Fibroblast of lung (primary cell): ENCODE data around the gene ITM2B. TPM values are rescaled to one million over a fixed set of nuclear protein-coding genes. Genes with fewer than 3 reads are reported as not detected.

Source experiments
- DNase-seq, 2 donors: peaks; one replicate each; pipeline versions ENCODE4 v3.0.0 to v3.0.0-alpha.2; 2010; ENCODE audit warnings: low read depth in 2 of 2
- H2AFZ ChIP-seq: 2 replicates; pipeline ENCODE4 v1.5.1; 2012; ENCODE audit warnings: low read length, control low read depth, inconsistent platforms
- H3K27ac ChIP-seq: 2 replicates; pipeline ENCODE4 v1.5.1; 2011; ENCODE audit warnings: low read length, control low read depth; ENCODE audit not compliant: insufficient read depth
- H3K27me3 ChIP-seq: 2 replicates; pipeline ENCODE4 v1.5.1; 2011; ENCODE audit warnings: mild to moderate bottlenecking, low read length; ENCODE audit not compliant: control insufficient read depth, insufficient read depth
- H3K36me3 ChIP-seq: 2 replicates; pipeline ENCODE4 v1.5.1; 2011; ENCODE audit warnings: low read length; ENCODE audit not compliant: control insufficient read depth, insufficient read depth
- H3K4me1 ChIP-seq: 2 replicates; pipeline ENCODE4 v1.5.1; 2011; ENCODE audit warnings: low read length; ENCODE audit not compliant: control insufficient read depth, insufficient read depth; ENCODE audit errors: extremely low read depth
- H3K4me2 ChIP-seq: 2 replicates; pipeline ENCODE4 v1.5.1; 2011; ENCODE audit warnings: low read length, control low read depth; ENCODE audit not compliant: insufficient read depth; ENCODE audit errors: extremely low read depth
- H3K4me3 ChIP-seq, 4 experiments: fragments of 200-600 bp in 1 of 4; sonication (generic) in 1 of 4; replicated peaks in 1 of 4; 2 replicates each; pipeline ENCODE4 v1.5.1; 2011 to 2016; ENCODE audit warnings: low read length in 4 of 4, low read depth in 3 of 4, mild to moderate bottlenecking in 3 of 4, control low read depth in 2 of 4, inconsistent platforms in 1 of 4, mixed read lengths in 1 of 4; ENCODE audit not compliant: insufficient read depth in 1 of 4; ENCODE audit errors: control extremely low read depth in 1 of 4
- H3K79me2 ChIP-seq: 2 replicates; pipeline ENCODE4 v1.5.1; 2012; ENCODE audit warnings: mild to moderate bottlenecking, low read length, inconsistent platforms; ENCODE audit not compliant: control insufficient read depth, insufficient read depth
- H3K9ac ChIP-seq: 2 replicates; pipeline ENCODE4 v1.5.1; 2011; ENCODE audit warnings: mild to moderate bottlenecking, low read length, control low read depth; ENCODE audit not compliant: insufficient read depth
- H3K9me3 ChIP-seq: 2 replicates; pipeline ENCODE4 v1.5.1; 2012; ENCODE audit warnings: low read depth, low read length; ENCODE audit not compliant: control insufficient read depth, insufficient read depth
- H4K20me1 ChIP-seq: 2 replicates; pipeline ENCODE4 v1.5.1; 2011; ENCODE audit warnings: low read length; ENCODE audit not compliant: control insufficient read depth, insufficient read depth; ENCODE audit errors: extremely low read depth
- EZH2 ChIP-seq: IDR thresholded peaks from 2 replicates; pipeline ENCODE4 v1.5.1; 2012; ENCODE audit warnings: low read length, control low read depth, mild to moderate bottlenecking; ENCODE audit errors: missing control alignments
- polyA minus RNA-seq: library from RNA; depleted of rRNA, polyadenylated mRNA; stranded (reverse); fragments of >200 nt; gene quantifications from 2 replicates; pipeline ENCODE4 v1.2.3, GENCODE V29; 2011; ENCODE audit warnings: low replicate concordance
- polyA plus RNA-seq, 2 donors: library from polyadenylated mRNA; depleted of rRNA in 1 of 2; stranded (reverse) in 1 of 2; unstranded in 1 of 2; fragments of >200 nt; gene quantifications; 2 replicates each; pipeline ENCODE4 v1.2.1, GENCODE V29; 2011 to 2012; ENCODE audit warnings: missing spikeins in 1 of 2
- total RNA-seq: library from RNA; depleted of rRNA; stranded (reverse); fragments of >200 nt; gene quantifications from 2 replicates; pipeline ENCODE4 v1.2.1, GENCODE V29; 2014
- TF ChIP-seq, protein P1 (sequence below), 2 donors: IDR thresholded peaks in 1 of 2; conservative IDR thresholded peaks in 1 of 2; 1 replicate in 1 of 2; 2 replicates in 1 of 2; pipeline ENCODE4 v1.5.1; 2011 to 2012; ENCODE audit warnings: low read length in 2 of 2, control low read depth in 1 of 2, inconsistent platforms in 1 of 2, low read depth in 1 of 2, mild to moderate bottlenecking in 1 of 2

ITM2B gene
- total RNA-seq (79.4 and 117 TPM in 2 replicates), polyA plus RNA-seq (336 and 645 TPM in 2 replicates), polyA minus RNA-seq (25.6 and 26.0 TPM in 2 replicates)
- 209 and 370 TPM in 2 replicates for polyA plus RNA-seq (2012)

DNA sequence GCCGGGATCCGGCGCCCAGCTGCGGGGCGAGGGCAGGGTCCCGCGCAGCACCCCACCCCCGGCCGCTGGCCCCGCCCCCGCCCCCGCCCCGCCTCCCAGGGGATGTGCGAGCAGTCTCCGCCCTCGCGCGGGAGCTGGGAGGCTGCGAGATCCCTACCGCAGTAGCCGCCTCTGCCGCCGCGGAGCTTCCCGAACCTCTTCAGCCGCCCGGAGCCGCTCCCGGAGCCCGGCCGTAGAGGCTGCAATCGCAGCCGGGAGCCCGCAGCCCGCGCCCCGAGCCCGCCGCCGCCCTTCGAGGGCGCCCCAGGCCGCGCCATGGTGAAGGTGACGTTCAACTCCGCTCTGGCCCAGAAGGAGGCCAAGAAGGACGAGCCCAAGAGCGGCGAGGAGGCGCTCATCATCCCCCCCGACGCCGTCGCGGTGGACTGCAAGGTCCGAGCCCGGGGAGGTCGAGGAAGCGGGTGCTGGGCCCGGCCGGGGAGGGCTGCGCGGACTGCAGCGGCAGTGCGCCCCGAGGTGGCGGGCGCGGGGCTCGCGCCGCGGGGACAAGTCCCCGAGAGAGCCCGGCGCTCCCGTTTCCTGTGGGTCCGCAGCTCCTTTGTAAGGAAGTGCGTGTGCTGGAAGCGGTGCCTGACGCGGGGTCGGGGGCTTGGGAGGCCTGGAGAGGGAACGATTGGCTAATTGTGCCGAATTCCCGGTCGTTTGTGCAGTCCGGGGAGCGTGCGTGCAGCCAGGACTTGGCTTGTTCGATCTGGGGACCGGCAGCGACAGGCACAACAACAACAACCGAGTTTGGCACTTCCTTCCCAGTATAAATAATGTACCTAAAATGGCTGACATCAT is at the start of gene ITM2B:
Gene ITM2B, plus strand, starts transcription at position 161 of the 843 bp plus-strand sequence. Its CDS starts 155 bp downstream, at position 316.
- Histone ChIP-seq H3K79me2 (peaks cover 43% of the 10 kb centered on the region), H3K9me3 (no peaks in the 10 kb centered on the region), H3K4me3 (peak within 1 kb of the TSS; percentile 73 to 98 (median 96)), H2AFZ (peak within 1 kb of the TSS; percentile 84), H4K20me1 (no peaks in the 10 kb centered on the region), H3K4me2 (peak within 1 kb of the TSS; percentile 86), H3K27me3 (no peaks in the 10 kb centered on the region), H3K4me1 (peaks cover 3% of the 10 kb centered on the region), H3K9ac (peak within 1 kb of the TSS; percentile 93), H3K36me3 (no peaks in the 10 kb centered on the region), H3K27ac (peak within 1 kb of the TSS; percentile 93)
- peak; percentile 69 to 72 for DNase-seq
- TF ChIP-seq, protein P1, sequence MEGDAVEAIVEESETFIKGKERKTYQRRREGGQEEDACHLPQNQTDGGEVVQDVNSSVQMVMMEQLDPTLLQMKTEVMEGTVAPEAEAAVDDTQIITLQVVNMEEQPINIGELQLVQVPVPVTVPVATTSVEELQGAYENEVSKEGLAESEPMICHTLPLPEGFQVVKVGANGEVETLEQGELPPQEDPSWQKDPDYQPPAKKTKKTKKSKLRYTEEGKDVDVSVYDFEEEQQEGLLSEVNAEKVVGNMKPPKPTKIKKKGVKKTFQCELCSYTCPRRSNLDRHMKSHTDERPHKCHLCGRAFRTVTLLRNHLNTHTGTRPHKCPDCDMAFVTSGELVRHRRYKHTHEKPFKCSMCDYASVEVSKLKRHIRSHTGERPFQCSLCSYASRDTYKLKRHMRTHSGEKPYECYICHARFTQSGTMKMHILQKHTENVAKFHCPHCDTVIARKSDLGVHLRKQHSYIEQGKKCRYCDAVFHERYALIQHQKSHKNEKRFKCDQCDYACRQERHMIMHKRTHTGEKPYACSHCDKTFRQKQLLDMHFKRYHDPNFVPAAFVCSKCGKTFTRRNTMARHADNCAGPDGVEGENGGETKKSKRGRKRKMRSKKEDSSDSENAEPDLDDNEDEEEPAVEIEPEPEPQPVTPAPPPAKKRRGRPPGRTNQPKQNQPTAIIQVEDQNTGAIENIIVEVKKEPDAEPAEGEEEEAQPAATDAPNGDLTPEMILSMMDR (conservative IDR thresholded peaks at IDR 0.05 in 1 of 2, IDR thresholded peaks at IDR 0.05 in 1 of 2; ENCODE audit: low read depth in 1 of 2, low read length in 2 of 2): peak; percentile 15 to 45
- TF ChIP-seq EZH2: no peak

DNA sequence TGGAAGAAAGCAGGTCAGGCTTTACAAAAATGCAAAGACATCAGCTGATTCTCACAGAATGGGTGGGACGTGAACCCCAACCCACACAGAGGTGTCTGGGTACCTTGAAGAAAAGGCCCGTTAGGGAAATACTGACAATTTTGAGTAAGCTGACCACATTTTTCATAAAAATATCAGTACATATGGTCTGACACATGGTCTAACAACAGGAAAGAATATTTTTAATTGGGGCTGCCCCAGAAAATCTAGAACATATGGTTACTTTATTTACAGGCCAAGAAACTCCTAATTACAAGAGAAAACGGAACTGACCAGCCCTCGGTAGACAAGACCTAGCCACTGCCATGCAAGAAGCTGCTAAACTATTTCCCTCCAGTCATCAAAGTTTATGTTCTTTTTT is 48.7 kb upstream of the ITM2B start:
- Histone ChIP-seq H3K9me3 (no peaks in the 10 kb centered on the region), H3K27ac (no peak overlapping the region), H3K9ac (no peak overlapping the region), H3K4me3 (no peak overlapping the region), H2AFZ (no peak overlapping the region), H3K36me3 (no peaks in the 10 kb centered on the region), H4K20me1 (no peaks in the 10 kb centered on the region), H3K27me3 (peaks cover 3% of the 10 kb centered on the region), H3K4me1 (no peaks in the 10 kb centered on the region), H3K4me2 (no peak overlapping the region), H3K79me2 (no peaks in the 10 kb centered on the region)
- no peak for DNase-seq
- TF ChIP-seq, protein P1 (conservative IDR thresholded peaks at IDR 0.05 in 1 of 2, IDR thresholded peaks at IDR 0.05 in 1 of 2; ENCODE audit: low read depth in 1 of 2, low read length in 2 of 2): no peak
- no peak for TF ChIP-seq EZH2

DNA sequence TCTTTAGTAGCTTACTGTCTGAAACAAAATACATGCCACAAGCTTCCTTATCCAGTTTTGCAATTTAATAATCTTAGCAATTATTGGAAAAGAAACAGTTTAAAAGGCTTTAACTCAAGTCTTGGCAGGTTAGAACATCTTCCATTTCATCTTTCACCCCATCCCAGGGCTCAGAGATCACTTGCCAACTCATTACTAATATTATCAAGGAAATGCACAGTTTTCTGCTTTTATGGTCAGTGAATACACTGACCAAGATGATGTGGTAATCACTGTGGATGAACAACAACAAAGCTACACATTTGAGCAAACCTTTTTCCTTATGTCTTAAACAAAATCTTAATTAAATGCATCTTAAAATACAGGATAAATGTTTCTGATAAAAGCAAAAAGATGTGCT is 48.0 kb upstream of the ITM2B start:
- Histone ChIP-seq H3K27me3 (peaks cover 3% of the 10 kb centered on the region), H2AFZ (no peak overlapping the region), H3K4me1 (no peaks in the 10 kb centered on the region), H3K9me3 (no peaks in the 10 kb centered on the region), H3K27ac (no peak overlapping the region), H3K4me2 (no peak overlapping the region), H3K36me3 (no peaks in the 10 kb centered on the region), H3K9ac (no peak overlapping the region), H4K20me1 (no peaks in the 10 kb centered on the region), H3K79me2 (no peaks in the 10 kb centered on the region), H3K4me3 (no peak overlapping the region)
- peak in 1 of 2 donors; percentile 2 for DNase-seq
- no peak for TF ChIP-seq EZH2
- TF ChIP-seq, protein P1 (conservative IDR thresholded peaks at IDR 0.05 in 1 of 2, IDR thresholded peaks at IDR 0.05 in 1 of 2; ENCODE audit: low read depth in 1 of 2, low read length in 2 of 2): no peak
